Hepatocyte (in vitro differentiated cells): Measurements from ENCODE around the gene COL2A1. TPM values are rescaled to one million over a fixed set of nuclear protein-coding genes. Genes with fewer than 3 reads are reported as not detected.

Experiments
- DNase-seq: peaks from one replicate; pipeline ENCODE4 v3.0.0-alpha.2; 2016; ENCODE audit warnings: low spot score
- H2AFZ ChIP-seq: fragments of 200-600 bp; sonication (generic); 2 replicates; pipeline ENCODE4 v1.6.0; 2016; ENCODE audit warnings: antibody characterized with exemption, mild to moderate bottlenecking
- H3K27ac ChIP-seq: fragments of 200-600 bp; sonication (generic); 2 replicates; pipeline ENCODE4 v1.5.1; 2016; ENCODE audit warnings: mild to moderate bottlenecking
- H3K27me3 ChIP-seq: fragments of 200-600 bp; sonication (generic); 2 replicates; pipeline ENCODE4 v1.6.1; 2016
- H3K36me3 ChIP-seq: fragments of 200-600 bp; sonication (generic); replicated peaks from 2 replicates; pipeline ENCODE4 v1.5.1; 2016; ENCODE audit warnings: low read depth; ENCODE audit not compliant: insufficient read depth
- H3K4me1 ChIP-seq: fragments of 200-600 bp; sonication (generic); 2 replicates; pipeline ENCODE4 v1.5.1; 2016; ENCODE audit warnings: mild to moderate bottlenecking, moderate library complexity; ENCODE audit not compliant: insufficient read depth
- H3K4me2 ChIP-seq: fragments of 200-600 bp; sonication (generic); 2 replicates; pipeline ENCODE4 v1.6.0; 2016
- H3K4me3 ChIP-seq: fragments of 200-600 bp; sonication (generic); 2 replicates; pipeline ENCODE4 v1.5.1; 2016; ENCODE audit warnings: mild to moderate bottlenecking
- H3K79me2 ChIP-seq: fragments of 200-600 bp; sonication (generic); 2 replicates; pipeline ENCODE4 v1.6.0; 2017; ENCODE audit warnings: mild to moderate bottlenecking
- H3K9me2 ChIP-seq: fragments of 200-600 bp; sonication (generic); replicated peaks from 2 replicates; pipeline ENCODE4 v1.6.0; 2017; ENCODE audit warnings: mild to moderate bottlenecking; ENCODE audit not compliant: insufficient read depth
- H3K9me3 ChIP-seq: fragments of 200-600 bp; sonication (generic); 2 replicates; pipeline ENCODE4 v1.5.1; 2016; ENCODE audit warnings: low read depth, mild to moderate bottlenecking
- H4K20me1 ChIP-seq: fragments of 200-600 bp; sonication (generic); 2 replicates; pipeline ENCODE4 v1.6.0; 2016; ENCODE audit warnings: mild to moderate bottlenecking; ENCODE audit not compliant: insufficient read depth, poor library complexity, severe bottlenecking
- EZH2 ChIP-seq: fragments of 200-600 bp; sonication (generic); IDR thresholded peaks from 2 replicates; pipeline ENCODE4 v1.6.1; 2016; ENCODE audit warnings: antibody characterized with exemption, mild to moderate bottlenecking, borderline replicate concordance
- EZH2phosphoT487 ChIP-seq: fragments of 200-600 bp; sonication (generic); IDR thresholded peaks from one replicate; pipeline ENCODE4 v1.6.1; 2018; ENCODE audit warnings: antibody characterized with exemption, mild to moderate bottlenecking, low read depth, moderate library complexity; ENCODE audit not compliant: unreplicated experiment, severe bottlenecking
- WGBS: methylation state at CpG from one replicate; pipeline ENCODE4 v1.1.6; 2016; ENCODE audit warnings: low lambda C conversion rate; ENCODE audit errors: missing lambda C conversion rate; 5-methylcytosine and 5-hydroxymethylcytosine counted together
- polyA plus RNA-seq: library from polyadenylated mRNA; unstranded; fragments of >200 nt; fragmentation: Nextera tagmentation; extraction: Ambion mirVana; gene quantifications from 2 replicates; pipeline ENCODE4 v1.2.1, GENCODE V29; 2016
- total RNA-seq: library from RNA; depleted of rRNA; stranded (reverse); fragments of >200 nt; gene quantifications from 2 replicates; pipeline ENCODE4 v1.2.3, GENCODE V29; 2014
- TF ChIP-seq, protein P1 (sequence below): fragments of 200-600 bp; sonication (generic); IDR thresholded peaks from 2 replicates; pipeline ENCODE4 v1.5.1; 2016; ENCODE audit warnings: antibody characterized with exemption, mild to moderate bottlenecking; ENCODE audit not compliant: poor library complexity

Gene COL2A1
- total and polyA plus RNA-seq, 2 experiments from 2014 or later: 52.5 to 57.9 TPM

DNA sequence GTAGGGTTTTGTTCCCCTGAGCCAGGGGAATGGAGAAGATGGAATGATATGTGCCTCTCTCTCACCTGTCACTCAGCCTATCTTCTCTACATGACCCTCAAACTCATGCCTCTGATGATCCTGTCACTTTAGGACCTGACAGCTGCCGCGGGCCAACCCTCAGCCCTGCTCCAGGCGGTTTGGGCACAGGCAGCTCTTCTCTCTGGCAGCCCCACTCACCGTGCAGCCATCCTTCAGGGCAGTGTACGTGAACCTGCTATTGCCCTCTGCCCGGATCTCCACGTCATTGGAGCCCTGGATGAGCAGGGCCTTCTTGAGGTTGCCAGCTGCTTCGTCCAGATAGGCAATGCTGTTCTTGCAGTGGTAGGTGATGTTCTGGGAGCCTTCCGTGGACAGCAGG lies 30.4 kb downstream of the COL2A1 start:
- TF ChIP-seq EZH2: no peak
- no peak for TF ChIP-seq EZH2phosphoT487
- TF ChIP-seq, protein P1, sequence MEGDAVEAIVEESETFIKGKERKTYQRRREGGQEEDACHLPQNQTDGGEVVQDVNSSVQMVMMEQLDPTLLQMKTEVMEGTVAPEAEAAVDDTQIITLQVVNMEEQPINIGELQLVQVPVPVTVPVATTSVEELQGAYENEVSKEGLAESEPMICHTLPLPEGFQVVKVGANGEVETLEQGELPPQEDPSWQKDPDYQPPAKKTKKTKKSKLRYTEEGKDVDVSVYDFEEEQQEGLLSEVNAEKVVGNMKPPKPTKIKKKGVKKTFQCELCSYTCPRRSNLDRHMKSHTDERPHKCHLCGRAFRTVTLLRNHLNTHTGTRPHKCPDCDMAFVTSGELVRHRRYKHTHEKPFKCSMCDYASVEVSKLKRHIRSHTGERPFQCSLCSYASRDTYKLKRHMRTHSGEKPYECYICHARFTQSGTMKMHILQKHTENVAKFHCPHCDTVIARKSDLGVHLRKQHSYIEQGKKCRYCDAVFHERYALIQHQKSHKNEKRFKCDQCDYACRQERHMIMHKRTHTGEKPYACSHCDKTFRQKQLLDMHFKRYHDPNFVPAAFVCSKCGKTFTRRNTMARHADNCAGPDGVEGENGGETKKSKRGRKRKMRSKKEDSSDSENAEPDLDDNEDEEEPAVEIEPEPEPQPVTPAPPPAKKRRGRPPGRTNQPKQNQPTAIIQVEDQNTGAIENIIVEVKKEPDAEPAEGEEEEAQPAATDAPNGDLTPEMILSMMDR: no peak

DNA sequence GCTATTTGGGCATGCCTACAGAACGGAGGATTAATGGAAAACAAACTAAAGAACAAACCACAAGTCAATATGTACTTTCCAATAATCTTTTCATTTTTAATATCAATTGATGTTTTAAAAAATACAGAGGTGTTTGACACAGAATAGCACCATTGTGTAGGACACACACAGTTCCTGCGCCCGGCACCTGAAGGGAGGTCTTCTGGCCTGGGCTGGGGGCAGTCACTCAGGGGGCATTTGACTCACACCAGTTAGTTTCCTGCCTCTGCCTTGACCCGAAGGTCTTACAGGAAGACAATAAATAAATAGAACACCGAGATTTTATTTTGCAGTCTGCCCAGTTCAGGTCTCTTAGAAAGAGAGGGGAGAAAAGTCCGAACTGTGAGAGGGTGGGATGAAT lies 31.4 kb downstream of the COL2A1 start:
- H3K27me3 ChIP-seq: no peaks in the 10 kb centered on the region
- H3K27ac ChIP-seq: no peak overlapping the region
- H3K4me2 ChIP-seq: no peak overlapping the region
- H3K4me1 ChIP-seq: no peaks in the 10 kb centered on the region
- H2AFZ ChIP-seq: no peak overlapping the region
- H3K79me2 ChIP-seq: no peaks in the 10 kb centered on the region
- H3K9me2 ChIP-seq: no peaks in the 10 kb centered on the region
- no peaks in the 10 kb centered on the region for H3K9me3 ChIP-seq
- H4K20me1 ChIP-seq: no peaks in the 10 kb centered on the region
- no peak overlapping the region for H3K4me3 ChIP-seq
- TF ChIP-seq EZH2phosphoT487 (no peak), EZH2 (no peak)
- TF ChIP-seq, protein P1: no peak
- H3K36me3 ChIP-seq: no peaks in the 10 kb centered on the region
- DNase-seq: no peak
- WGBS: 88% methylated on average over 6 of the region's 6 CpGs

More for the DNA sequence above, 30.4 kb downstream of the COL2A1 start:
- Histone ChIP-seq H2AFZ (no peak overlapping the region), H3K79me2 (no peaks in the 10 kb centered on the region), H3K27me3 (no peaks in the 10 kb centered on the region), H3K4me2 (no peak overlapping the region), H4K20me1 (no peaks in the 10 kb centered on the region), H3K4me1 (no peaks in the 10 kb centered on the region), H3K36me3 (no peaks in the 10 kb centered on the region), H3K27ac (no peak overlapping the region), H3K4me3 (no peak overlapping the region), H3K9me3 (no peaks in the 10 kb centered on the region), H3K9me2 (no peaks in the 10 kb centered on the region)
- no peak for DNase-seq
- 94% methylated on average over 9 of the region's 9 CpGs for WGBS

- Histone ChIP-seq H3K4me2 (no peak overlapping the region), H4K20me1 (no peaks in the 10 kb centered on the region), H3K36me3 (no peaks in the 10 kb centered on the region), H3K27ac (no peak overlapping the region), H2AFZ (no peak overlapping the region), H3K27me3 (no peaks in the 10 kb centered on the region), H3K79me2 (no peaks in the 10 kb centered on the region), H3K4me1 (no peaks in the 10 kb centered on the region), H3K9me2 (no peaks in the 10 kb centered on the region), H3K4me3 (no peak overlapping the region), H3K9me3 (no peaks in the 10 kb centered on the region)
- 87% methylated on average over 7 of the region's 7 CpGs for WGBS
- TF ChIP-seq EZH2 (no peak), EZH2phosphoT487 (no peak)
- TF ChIP-seq, protein P1: no peak
- DNase-seq: no peak
These were observed 33.4 kb downstream of the COL2A1 start for GRCh38 chr12:47970843-47971242.

GRCh38 chr12:47969845-47970244 lies 34.4 kb downstream of the COL2A1 start:
- Histone ChIP-seq H3K79me2 (peaks cover 5% of the 10 kb centered on the region), H3K9me2 (no peaks in the 10 kb centered on the region), H3K9me3 (no peaks in the 10 kb centered on the region), H3K4me3 (no peak overlapping the region), H3K36me3 (no peaks in the 10 kb centered on the region), H3K27me3 (no peaks in the 10 kb centered on the region), H2AFZ (no peak overlapping the region), H4K20me1 (no peaks in the 10 kb centered on the region), H3K4me2 (no peak overlapping the region), H3K4me1 (no peaks in the 10 kb centered on the region), H3K27ac (no peak overlapping the region)
- 78% methylated on average over 3 of the region's 3 CpGs for WGBS
- DNase-seq: no peak
- TF ChIP-seq EZH2 (no peak), EZH2phosphoT487 (no peak)
- TF ChIP-seq, protein P1: no peak
